PC-9 (cell line): ENCODE results near the gene RPTOR.

Experiments
- CTCF ChIP-seq: fragments of 200-600 bp; sonication (generic); conservative IDR thresholded peaks from 2 replicates; pipeline ENCODE4 v1.6.1; 2017; ENCODE audit warnings: mixed run types, antibody characterized with exemption, mild to moderate bottlenecking, moderate library complexity
- EZH2 ChIP-seq: fragments of 200-600 bp; sonication (generic); IDR thresholded peaks from 2 replicates; pipeline ENCODE4 v1.8.0; 2017; ENCODE audit warnings: antibody characterized with exemption, low read depth

- TF ChIP-seq CTCF (peak; percentile 96), EZH2 (no peak)
Measured at GRCh38 chr17:80575057-80575875, 30.6 kb downstream of the RPTOR start.
